AG08395 (cell line): ENCODE results near the gene APOM.

Source experiments
- DNase-seq: peaks from one replicate; pipeline ENCODE4 v3.0.0; 2012; ENCODE audit warnings: mixed read lengths, low spot score

Gene APOM

GRCh38 chr6:31658158-31658688, 2.5 kb downstream of the APOM start:
- DNase-seq, result no peak

- no peak for DNase-seq
Observed at GRCh38 chr6:31658983-31659648, 3.4 kb downstream of the APOM start.

GRCh38 chr6:31659649-31660380, 4.1 kb downstream of the APOM start:
- DNase-seq, result peak; percentile 32

GRCh38 chr6:31660381-31661261, 4.9 kb downstream of the APOM start, which contains the start of gene C6orf47:
Gene C6orf47 (minus strand): TSS chr6:31660778. CDS start chr6:31659947, 831 bp downstream.
- peak; percentile 85 for DNase-seq

GRCh38 chr6:31661262-31662123, 5.8 kb downstream of the APOM start:
- DNase-seq, result no peak

- DNase-seq, result no peak
Observed at GRCh38 chr6:31662124-31662723, 6.5 kb downstream of the APOM start.

GRCh38 chr6:31663126-31663960, 7.6 kb downstream of the APOM start:
- DNase-seq, result no peak

GRCh38 chr6:31663961-31664789, 8.5 kb downstream of the APOM start:
- DNase-seq, result peak; percentile 86

- peak; percentile 86 for DNase-seq
Observed at GRCh38 chr6:31664790-31665500, 9.3 kb downstream of the APOM start, which contains the start of gene GPANK1. Gene GPANK1 (minus strand): TSS chr6:31664997. CDS start chr6:31664478, 519 bp downstream.

- DNase-seq, result peak; percentile 97
Observed at GRCh38 chr6:31665501-31666336, 10.0 kb downstream of the APOM start, which contains the start of gene CSNK2B. Gene CSNK2B (plus strand): TSS chr6:31666080. CDS start chr6:31666832, 752 bp downstream.

GRCh38 chr6:31666337-31666965, 10.8 kb downstream of the APOM start:
- no peak for DNase-seq

- DNase-seq, result no peak
Observed at GRCh38 chr6:31669676-31670075, 14.0 kb downstream of the APOM start, which contains the start of gene LY6G5B. Gene LY6G5B (plus strand): TSS chr6:31669976. CDS start chr6:31670951, 975 bp downstream.

GRCh38 chr6:31676322-31676903, 20.7 kb downstream of the APOM start:
- DNase-seq, result no peak

- no peak for DNase-seq
Observed at GRCh38 chr6:31676904-31677303, 21.2 kb downstream of the APOM start.

GRCh38 chr6:31677955-31678354, 22.3 kb downstream of the APOM start:
- DNase-seq, result no peak
